Cerebellar nuclear complex (tissue), 1 donor: ENCODE data around the gene NDOR1.
"Not testable (repeated sequence)": the region's sequence is repeated elsewhere in the genome, so short reads cannot be mapped to it uniquely, and the experiment has no call there.

Experiments used
- DNase-seq, 2 experiments: peaks; one replicate each; lab custom pipeline; 2025; lab: John Stamatoyannopoulos, UW

NDOR1 gene

DNA sequence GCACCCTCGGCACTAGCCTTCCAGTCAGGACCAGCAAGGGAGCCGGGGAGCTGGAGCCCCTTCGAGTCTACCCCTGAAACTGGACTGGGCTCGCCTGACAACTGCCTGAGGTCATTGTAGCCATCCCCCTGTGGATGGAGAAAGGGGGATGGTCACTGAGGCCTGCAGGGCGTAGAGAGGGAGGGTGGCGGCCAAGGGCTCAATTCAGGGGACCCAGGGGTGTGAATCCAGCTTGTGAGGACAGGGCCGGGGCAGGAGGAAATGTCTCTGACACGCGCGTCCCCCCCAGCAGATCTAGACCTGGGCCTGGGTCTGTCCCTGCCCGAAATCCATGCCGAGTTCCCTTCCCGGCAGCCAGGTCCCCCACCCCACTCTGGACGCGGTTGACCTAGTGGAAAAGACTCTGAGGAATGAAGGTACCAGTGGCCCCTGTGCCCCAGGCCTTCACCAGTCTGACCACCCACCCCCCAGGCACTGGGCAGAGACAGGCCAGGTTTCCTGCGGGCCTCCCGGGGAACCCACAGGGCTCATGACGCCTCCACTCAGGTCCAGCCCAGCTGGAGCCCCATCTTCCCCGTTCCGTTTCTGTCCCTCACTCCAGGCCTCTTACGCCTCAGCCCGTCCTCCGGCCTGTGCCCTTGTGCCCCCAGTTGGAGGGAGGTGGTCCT is 26.0 kb downstream of the NDOR1 start:
- no peak for DNase-seq

DNA sequence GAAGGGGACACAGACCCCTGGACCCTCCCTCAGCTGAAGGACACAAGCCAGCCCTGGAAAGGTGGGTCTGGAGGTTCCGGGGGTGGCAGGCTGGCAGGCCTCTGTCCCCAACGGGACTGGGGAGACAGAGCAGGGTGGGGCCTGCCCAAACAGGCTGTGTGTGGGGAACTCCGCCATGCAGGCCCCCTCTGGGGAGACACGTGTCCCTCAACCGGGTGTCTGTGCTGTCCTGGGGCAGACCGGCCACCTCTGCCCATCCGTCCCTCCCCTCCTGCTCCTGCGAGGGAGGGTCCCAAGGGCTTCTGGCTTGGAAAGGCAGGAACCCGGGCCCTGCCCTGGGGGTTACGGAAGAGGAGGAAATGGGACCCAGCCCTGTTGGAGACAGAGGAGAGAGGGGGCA is 26.6 kb downstream of the NDOR1 start:
- DNase-seq = no peak

DNA sequence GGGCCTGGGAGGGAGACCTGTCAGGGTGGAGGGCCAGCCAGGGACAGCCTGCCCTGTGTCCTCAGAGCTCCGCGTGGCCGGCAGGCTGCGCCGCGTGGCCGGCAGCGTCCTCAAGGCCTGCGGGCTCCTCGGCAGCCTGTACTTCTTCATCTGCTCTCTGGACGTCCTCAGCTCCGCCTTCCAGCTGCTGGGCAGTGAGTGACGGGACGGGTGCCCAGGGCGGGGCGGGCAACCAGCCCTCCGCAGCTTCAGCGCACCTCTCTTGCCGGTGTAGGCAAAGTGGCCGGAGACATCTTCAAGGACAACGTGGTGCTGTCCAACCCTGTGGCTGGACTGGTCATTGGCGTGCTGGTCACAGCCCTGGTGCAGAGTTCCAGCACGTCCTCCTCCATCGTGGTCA is 27.0 kb downstream of the NDOR1 start:
- no peak for DNase-seq

DNA sequence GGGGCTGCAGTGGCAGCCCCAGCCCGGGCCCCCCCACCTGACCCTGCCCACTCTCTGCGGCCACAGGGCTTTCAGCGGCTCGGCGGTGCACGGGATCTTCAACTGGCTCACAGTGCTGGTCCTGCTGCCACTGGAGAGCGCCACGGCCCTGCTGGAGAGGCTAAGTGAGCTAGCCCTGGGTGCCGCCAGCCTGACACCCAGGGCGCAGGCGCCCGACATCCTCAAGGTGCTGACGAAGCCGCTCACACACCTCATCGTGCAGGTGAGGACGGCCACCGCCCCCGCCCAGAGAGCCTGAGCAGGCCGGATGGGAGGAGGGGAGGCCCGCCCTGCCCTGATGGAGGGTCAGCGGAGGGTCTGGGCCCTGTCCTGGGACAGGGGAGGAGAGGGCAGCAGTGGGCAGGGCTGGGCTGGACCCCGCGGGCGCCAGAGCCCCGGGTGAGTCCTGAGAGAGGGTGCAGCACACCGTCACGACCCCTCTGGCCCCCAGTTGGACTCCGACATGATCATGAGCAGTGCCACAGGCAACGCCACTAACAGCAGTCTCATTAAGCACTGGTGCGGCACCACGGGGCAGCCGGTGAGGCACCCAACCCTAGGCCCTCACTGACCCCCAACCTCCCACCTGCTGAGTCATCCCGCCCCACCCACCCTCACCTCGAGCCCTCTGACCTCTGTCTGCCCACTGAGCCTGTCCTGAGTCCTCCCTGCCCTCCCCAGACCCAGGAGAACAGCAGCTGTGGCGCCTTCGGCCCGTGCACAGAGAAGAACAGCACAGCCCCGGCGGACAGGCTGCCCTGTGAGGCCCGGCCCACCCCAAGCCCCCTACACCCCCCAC is 27.9 kb downstream of the NDOR1 start:
- DNase-seq = no peak

DNA sequence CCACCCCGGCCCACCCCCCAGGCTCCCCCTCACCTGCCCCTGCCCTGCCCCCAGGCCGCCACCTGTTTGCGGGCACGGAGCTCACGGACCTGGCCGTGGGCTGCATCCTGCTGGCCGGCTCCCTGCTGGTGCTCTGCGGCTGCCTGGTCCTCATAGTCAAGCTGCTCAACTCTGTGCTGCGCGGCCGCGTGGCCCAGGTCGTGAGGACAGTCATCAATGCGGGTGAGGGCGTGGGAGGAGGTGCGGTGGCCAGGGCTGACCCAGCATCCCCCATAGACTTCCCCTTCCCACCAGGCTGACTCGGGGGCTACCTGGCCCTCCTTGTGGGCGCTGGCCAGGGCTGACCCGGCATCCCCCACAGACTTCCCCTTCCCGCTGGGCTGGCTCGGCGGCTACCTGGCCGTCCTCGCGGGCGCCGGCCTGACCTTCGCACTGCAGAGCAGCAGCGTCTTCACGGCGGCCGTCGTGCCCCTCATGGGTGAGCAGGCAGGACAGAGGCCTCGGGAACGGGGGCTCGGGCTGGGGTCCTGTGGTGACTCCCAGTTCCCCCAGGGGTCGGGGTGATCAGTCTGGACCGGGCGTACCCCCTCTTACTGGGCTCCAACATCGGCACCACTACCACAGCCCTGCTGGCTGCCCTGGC is 28.7 kb downstream of the NDOR1 start:
- DNase-seq = no peak

DNA sequence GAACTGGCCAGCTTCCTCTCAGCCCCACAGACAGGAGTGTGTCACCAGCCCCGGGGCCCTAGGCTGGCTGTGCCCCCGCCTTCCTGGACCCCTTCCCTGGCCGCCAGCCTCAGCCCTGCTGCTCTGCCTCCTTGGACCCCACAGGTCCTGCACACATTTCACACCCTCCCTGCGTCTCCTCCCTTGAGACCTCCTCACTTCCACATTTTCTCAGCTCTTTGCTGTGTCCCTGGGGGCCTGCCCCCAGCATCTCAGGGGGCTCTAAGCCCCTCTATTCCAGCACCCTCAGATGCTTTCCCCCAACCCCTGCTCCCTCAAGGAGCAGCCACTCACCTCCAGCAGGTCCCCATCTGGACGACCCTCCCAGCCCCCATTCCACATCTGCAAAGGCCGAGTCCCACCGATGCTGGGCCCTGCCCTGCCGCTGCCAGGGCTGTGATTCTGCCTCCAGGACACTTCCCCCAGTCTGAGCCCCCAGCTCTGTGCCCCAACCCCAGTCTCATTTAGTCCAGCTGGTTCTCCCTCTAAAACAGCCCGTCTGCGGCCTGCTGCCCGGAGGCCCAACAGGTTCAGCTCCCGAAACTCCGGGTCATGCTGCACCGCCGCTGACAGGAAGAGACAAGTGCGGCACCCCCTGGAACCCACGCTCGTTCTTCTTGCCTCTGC is 29.4 kb downstream of the NDOR1 start:
- no peak for DNase-seq

DNA sequence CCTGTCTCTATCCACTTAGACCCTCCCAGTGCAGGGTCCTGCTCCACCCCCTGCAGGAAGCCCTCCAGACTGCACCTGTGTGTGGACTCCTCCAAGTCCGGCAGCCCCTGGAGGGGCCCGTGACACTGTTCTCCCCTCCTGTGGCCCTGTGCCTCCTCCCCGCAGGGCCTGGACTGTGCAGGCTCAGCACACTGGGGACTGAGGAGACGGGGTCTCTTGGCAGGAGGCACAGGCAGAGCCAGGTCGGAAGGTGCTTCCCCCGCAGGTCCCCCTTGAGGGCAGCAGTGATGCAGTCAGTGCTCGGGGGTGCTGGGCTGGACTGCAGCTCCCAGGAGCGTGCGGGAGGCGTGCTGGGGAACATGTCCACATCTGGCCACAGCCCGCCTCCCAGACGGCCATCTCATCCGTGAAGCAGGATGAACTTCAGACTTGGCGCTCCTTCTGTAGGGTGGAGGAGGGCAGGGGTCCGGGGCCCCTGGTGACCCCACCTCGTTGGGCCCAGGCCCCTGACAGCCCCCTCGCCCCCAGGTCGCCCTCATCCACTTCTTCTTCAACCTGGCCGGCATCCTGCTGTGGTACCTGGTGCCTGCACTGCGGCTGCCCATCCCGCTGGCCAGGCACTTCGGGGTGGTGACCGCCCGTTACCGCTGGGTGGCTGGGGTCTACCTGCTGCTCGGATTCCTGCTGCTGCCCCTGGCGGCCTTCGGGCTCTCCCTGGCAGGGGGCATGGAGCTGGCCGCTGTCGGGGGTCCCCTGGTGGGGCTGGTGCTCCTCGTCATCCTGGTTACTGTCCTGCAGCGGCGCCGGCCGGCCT is 30.1 kb downstream of the NDOR1 start:
- DNase-seq = no peak

DNA sequence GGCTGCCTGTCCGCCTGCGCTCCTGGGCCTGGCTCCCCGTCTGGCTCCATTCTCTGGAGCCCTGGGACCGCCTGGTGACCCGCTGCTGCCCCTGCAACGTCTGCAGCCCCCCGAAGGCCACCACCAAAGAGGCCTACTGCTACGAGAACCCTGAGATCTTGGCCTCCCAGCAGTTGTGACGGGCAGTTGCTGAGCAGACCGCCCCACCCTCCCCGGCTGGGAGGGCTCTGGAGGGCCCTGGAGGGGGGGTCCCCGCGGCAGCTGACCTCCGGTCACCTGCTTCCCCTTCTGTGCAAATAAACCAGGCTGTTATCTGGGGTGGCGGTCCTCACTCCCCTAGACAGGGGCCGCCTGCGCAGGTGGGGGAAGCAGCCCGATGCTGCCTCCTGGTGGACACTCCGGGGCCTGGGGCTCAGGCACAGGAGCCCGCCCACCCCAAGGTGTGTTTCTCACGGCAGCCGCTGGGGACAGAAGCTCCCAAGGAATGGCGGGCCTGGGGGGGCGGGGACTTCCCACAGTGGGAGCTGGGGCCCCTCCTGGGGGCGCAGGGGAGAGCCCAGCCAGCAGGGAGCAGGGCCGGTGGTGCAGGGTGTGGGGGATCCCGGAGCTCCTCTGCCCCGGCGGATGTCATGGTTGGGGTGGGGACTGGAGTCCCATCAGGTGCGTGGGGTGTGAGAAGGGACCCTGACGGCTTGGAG is 30.9 kb downstream of the NDOR1 start:
- no peak for DNase-seq

DNA sequence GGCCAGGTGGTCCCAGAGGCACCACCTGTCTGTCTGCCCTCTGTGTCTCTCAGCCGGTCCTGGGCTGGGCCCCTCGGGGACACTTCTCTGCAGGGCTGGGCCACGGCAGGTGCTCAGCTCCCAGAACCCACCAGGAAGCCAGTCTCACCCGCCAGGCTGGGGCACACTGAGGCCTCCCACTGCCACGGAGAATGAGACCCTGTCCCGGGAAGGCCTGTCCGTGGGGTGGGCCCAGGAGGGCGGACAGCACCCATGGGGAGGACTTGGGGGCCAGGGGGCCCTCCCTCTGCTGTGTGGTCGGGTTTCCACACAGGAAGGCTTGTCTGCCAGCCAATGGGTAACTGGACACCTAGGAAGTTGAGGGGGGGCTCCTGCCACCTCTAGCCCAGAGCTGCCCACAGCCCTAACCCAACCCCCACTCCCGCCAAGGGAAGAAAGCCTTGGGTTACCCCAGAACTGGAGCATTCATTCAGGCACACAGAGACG is 31.5 kb downstream of the NDOR1 start:
- DNase-seq = no peak

DNA sequence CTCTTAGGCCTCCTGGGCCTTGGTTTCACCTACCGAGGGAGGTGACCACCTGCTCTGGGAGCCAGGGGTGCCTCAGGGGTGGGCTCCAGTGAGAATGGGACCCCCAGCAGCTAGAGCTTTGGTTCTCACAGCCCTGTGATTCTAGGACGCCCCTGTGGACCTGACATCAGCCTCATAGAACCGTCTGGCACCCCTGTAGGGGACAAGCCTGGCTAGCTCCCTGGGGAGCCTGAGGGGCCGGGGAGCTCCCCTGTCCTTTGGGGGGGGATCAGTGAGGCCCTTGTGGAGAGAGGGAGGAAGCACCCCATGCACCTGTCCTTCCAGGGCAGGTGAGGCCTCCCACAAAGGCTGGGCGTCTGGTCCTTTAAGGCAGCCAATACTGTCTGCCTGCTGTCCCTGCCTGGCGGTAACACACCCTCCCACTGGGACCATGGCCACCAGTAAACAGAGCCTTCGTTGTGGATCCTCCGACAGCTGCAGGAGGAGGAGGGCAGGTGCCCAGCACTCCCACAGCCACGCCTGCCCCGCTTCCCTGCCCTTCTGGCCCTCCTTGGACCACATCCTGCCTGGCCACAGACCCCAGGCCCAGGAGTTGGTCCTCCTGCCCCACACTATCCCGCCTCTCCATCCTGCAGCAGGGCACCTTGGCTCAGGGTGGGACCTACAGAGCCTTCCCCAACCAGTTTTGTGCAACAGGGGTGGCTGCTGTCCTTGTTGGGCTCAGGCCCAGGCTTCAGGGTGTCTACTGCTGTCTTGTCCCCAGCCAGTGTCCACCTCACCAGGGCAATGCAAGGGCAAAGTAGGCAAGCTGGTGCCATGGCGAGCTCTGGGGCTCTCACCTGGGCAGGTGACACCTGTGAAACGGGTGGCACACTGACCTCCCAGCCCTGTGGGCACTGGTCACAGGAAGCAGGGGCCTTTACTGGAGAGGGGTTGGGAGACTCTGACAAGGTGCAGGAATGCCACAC is 32.5 kb downstream of the NDOR1 start:
- no peak for DNase-seq

DNA sequence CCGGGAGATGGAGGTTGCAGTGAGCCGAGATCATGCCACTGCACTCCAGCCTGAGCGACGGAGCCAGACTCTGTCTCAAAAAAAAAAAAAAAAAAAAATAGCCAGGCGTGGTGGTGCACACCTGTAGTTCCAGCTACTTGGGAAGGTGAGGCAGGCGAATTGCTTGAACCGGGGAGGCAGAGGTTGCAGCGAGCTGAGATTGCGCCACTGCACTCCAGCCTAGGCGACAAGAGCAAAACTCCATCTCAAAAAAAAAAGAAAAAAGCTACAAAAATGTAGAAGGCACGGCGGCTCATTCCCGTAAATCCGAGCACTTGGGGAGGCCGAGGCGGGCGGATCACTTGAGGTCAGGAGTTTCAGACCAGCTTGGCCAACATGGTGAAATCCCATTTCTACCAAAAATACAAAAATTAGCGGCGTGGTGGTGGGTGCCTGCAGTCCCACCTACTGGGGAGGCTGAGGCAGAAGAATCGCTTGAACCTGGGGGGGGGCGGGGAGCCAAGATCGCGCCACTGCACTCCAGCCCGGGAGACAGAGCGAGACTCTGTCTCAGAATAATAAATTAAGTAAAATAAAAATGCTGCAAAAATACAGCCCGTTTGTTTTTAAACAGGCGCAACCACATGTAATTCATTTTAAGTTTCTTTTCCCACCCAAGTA is 34.2 kb downstream of the NDOR1 start:
- DNase-seq = not testable (repeated sequence)

DNA sequence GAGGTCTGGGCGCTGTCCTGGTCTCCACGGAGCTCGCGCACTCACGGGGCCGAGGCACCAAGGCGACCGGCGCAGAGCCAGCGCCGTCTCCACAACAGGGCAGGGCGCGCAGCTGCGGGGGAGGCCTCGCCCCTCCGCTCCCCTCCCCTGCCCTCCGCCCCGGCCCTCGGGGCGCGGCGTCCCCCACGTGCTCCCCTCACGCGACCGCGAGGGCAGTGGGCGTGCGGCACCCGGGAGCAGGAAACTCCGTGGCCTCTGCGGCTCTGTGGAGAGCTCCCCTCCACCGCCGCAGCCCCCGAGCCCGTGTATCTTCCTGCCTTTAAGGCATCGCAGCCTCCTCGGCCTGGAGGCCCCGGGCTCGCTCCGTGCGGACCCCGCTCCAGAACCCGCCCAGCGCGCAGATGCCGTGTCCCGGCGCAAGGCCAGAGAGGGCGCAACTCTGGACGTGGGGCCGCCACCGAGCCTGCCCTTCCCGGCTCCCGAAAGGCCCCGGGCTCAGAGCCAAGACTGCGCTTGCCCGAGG is 34.9 kb downstream of the NDOR1 start:
- no peak for DNase-seq

DNA sequence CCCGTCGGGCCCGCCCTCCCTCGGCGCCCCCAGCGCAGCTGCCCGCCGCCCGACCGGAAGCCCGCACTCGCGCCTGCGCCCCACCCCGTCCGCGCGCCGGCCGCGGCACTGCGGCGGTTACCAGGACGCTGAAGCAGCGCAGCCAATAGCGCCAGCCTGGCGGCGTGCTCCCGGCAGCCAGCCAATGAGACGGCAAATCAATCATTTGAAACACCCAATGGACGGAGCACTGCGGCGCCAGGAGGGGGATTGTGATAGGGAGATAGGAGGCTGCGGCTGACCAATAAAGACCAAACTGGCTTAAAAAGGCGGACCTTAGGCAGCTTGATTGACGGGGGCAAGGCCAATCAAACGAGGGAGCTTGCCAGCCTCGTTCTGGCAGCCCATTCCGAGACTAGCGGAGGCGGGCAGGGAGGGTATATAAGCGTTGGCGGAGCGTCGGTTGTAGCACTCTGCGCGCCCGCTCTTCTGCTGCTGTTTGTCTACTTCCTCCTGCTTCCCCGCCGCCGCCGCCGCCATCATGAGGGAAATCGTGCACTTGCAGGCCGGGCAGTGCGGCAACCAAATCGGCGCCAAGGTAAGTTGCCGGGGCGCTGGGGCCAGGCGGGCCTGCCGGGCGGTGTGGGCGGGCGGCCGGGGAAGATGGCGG is 35.5 kb downstream of the NDOR1 start, which contains the start of gene TUBB4B:
Gene TUBB4B, plus strand, starts transcription at position 447 of the 649 bp plus-strand sequence. Its CDS starts 74 bp downstream, at position 521.
- peak; percentile 97 to 99 for DNase-seq

DNA sequence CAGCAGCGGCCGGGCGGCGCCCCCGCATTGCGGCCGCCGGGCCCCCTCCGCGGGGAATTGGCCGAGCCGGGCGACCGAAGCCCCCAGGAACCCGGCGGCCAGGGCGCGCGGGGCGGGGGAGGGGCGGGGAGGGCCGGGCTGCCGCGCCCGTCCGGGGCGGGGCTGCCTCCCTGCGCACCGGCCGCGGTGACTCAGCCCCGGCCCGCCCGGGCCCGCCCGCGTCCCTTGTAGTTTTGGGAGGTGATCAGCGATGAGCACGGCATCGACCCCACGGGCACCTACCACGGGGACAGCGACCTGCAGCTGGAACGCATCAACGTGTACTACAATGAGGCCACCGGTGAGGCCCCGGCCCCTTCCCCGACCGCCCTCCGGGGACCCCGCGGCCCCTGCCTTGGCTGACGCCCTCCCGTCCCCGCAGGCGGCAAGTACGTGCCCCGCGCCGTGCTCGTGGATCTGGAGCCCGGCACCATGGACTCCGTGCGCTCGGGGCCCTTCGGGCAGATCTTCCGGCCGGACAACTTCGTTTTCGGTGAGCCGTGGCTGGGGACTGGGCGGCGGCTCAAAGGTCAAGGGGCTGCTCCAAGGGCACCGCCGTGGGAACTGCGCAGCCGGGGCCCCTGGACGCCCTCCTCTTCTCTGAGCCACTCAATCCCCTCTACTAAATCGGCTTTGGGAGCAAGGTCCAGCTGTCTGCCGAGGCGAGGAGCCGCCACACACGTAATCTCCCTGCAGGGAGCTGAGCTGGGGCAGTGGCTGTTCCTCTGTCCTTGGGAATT is 36.2 kb downstream of the NDOR1 start:
- DNase-seq = no peak

DNA sequence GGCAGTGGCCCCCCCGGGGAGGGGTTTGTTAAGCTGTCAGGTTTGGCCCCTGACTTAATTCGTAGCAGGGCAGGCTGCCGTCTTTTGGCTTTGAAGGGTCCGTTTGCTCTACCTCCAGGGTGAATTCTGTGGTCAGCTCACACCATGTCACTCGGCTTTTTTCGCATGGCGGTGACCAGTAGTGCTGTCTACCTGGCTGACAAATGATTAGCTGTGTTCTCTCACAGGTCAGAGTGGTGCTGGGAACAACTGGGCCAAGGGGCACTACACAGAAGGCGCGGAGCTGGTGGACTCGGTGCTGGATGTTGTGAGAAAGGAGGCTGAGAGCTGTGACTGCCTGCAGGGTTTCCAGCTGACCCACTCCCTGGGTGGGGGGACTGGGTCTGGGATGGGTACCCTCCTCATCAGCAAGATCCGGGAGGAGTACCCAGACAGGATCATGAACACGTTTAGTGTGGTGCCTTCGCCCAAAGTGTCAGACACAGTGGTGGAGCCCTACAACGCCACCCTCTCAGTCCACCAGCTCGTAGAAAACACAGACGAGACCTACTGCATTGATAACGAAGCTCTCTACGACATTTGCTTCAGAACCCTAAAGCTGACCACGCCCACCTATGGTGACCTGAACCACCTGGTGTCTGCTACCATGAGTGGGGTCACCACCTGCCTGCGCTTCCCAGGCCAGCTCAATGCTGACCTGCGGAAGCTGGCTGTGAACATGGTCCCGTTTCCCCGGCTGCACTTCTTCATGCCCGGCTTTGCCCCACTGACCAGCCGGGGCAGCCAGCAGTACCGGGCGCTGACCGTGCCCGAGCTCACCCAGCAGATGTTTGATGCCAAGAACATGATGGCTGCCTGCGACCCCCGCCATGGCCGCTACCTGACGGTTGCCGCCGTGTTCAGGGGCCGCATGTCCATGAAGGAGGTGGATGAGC is 37.0 kb downstream of the NDOR1 start:
- DNase-seq = no peak

DNA sequence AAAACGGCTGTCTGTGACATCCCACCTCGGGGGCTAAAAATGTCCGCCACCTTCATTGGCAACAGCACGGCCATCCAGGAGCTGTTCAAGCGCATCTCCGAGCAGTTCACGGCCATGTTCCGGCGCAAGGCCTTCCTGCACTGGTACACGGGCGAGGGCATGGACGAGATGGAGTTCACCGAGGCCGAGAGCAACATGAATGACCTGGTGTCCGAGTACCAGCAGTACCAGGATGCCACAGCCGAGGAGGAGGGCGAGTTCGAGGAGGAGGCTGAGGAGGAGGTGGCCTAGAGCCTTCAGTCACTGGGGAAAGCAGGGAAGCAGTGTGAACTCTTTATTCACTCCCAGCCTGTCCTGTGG is 37.7 kb downstream of the NDOR1 start:
- DNase-seq = not testable (repeated sequence)
